Measurements from ENCODE around the gene PTPN6. TPM values are rescaled to one million over a fixed set of nuclear protein-coding genes. Genes with fewer than 3 reads are reported as not detected.

PTPN6 gene
- total RNA-seq, 4 donors from 2014 or later = 11.9 to 31.5 (median 20.8) TPM

- Histone ChIP-seq H3K9me3 (no peaks in the 10 kb centered on the region), H3K36me3 (peaks cover 0 to 52% (median 4%) of the 10 kb centered on the region in 3 donors), H3K27me3 (no peaks in the 10 kb centered on the region), H3K4me1 (no peaks in the 10 kb centered on the region), H3K27ac (no peak overlapping the region), H3K4me3 (no peak overlapping the region)
- no peak for DNase-seq (ENCODE audit: low spot score in 2 of 2)
- TF ChIP-seq EP300 (IDR thresholded peaks at IDR 0.05) = no peak
- no peak for TF ChIP-seq POLR2A (IDR thresholded peaks at IDR 0.05)
- TF ChIP-seq, protein P1, sequence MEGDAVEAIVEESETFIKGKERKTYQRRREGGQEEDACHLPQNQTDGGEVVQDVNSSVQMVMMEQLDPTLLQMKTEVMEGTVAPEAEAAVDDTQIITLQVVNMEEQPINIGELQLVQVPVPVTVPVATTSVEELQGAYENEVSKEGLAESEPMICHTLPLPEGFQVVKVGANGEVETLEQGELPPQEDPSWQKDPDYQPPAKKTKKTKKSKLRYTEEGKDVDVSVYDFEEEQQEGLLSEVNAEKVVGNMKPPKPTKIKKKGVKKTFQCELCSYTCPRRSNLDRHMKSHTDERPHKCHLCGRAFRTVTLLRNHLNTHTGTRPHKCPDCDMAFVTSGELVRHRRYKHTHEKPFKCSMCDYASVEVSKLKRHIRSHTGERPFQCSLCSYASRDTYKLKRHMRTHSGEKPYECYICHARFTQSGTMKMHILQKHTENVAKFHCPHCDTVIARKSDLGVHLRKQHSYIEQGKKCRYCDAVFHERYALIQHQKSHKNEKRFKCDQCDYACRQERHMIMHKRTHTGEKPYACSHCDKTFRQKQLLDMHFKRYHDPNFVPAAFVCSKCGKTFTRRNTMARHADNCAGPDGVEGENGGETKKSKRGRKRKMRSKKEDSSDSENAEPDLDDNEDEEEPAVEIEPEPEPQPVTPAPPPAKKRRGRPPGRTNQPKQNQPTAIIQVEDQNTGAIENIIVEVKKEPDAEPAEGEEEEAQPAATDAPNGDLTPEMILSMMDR (IDR thresholded peaks at IDR 0.05) = no peak
Observed at GRCh38 chr12:6998715-6999451, 47.7 kb downstream of the PTPN6 start.

DNA sequence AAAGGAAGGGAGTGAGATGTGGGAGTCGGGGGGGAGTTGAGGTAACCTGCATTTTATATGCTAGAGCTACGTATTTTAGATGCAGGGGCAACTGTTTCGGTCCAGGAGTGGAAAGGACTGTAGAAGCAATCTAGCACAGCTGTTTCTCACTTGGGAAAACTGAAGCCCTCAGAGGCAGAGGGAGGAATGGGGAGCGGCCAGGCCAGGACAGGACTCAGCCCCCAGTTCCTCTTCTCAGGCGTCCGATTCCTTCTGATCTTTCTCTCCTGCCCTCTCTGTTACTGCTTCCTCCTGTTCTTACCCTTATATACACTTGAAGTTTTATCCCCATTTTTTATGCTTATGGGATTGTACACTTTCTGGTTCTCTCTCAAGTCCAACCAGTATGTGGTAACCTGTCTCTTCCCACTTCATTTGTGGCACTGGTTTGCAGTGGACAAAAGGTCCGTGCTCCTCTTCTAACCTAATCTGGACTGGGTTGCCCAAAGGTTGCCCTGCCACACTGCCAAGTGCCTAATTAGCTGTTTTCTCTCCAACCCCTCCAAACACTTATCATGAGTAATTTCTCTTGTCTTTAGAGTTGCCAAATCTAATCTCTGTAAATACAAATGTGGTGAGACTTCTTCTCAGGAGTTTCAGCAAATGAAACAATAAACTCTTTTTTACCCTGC is 50.9 kb downstream of the PTPN6 start:
- no peak overlapping the region for H3K4me3 ChIP-seq
- no peak overlapping the region for H3K27ac ChIP-seq
- no peaks in the 10 kb centered on the region for H3K4me1 ChIP-seq
- H3K9me3 ChIP-seq = no peaks in the 10 kb centered on the region
- 81 to 85% methylated on average over 7 of the region's 7 CpGs for WGBS, 2 donors
- H3K27me3 ChIP-seq = no peaks in the 10 kb centered on the region
- peaks cover 0 to 41% (median 4%) of the 10 kb centered on the region in 3 donors for H3K36me3 ChIP-seq
- TF ChIP-seq POLR2A (IDR thresholded peaks at IDR 0.05) = no peak
- TF ChIP-seq, protein P1 (IDR thresholded peaks at IDR 0.05) = no peak
- no peak for TF ChIP-seq EP300 (IDR thresholded peaks at IDR 0.05)
- DNase-seq (ENCODE audit: low spot score in 2 of 2) = no peak

- Histone ChIP-seq H3K4me1 (no peaks in the 10 kb centered on the region), H3K27me3 (no peaks in the 10 kb centered on the region), H3K4me3 (no peak overlapping the region), H3K9me3 (no peaks in the 10 kb centered on the region), H3K27ac (no peak overlapping the region), H3K36me3 (peaks cover 0 to 29% (median 0%) of the 10 kb centered on the region in 3 donors)
- DNase-seq (ENCODE audit: low spot score in 2 of 2) = no peak
- WGBS, 2 donors = 92 to 94% methylated on average over 2 of the region's 2 CpGs
- TF ChIP-seq POLR2A (IDR thresholded peaks at IDR 0.05) = no peak
- no peak for TF ChIP-seq EP300 (IDR thresholded peaks at IDR 0.05)
- TF ChIP-seq, protein P1 (IDR thresholded peaks at IDR 0.05) = no peak
Observed at GRCh38 chr12:7004287-7004803, 53.2 kb downstream of the PTPN6 start.

GRCh38 chr12:7004840-7005239 is 53.7 kb downstream of the PTPN6 start:
- Histone ChIP-seq H3K36me3 (peaks cover 0 to 29% (median 0%) of the 10 kb centered on the region in 3 donors), H3K4me3 (no peak overlapping the region), H3K27ac (no peak overlapping the region), H3K9me3 (no peaks in the 10 kb centered on the region), H3K27me3 (no peaks in the 10 kb centered on the region), H3K4me1 (no peaks in the 10 kb centered on the region)
- WGBS, 2 donors = 67 to 74% methylated on average over 2 of the region's 2 CpGs
- no peak for DNase-seq (ENCODE audit: low spot score in 2 of 2)
- TF ChIP-seq POLR2A (IDR thresholded peaks at IDR 0.05) = no peak
- TF ChIP-seq, protein P1 (IDR thresholded peaks at IDR 0.05) = no peak
- TF ChIP-seq EP300 (IDR thresholded peaks at IDR 0.05) = no peak

DNA sequence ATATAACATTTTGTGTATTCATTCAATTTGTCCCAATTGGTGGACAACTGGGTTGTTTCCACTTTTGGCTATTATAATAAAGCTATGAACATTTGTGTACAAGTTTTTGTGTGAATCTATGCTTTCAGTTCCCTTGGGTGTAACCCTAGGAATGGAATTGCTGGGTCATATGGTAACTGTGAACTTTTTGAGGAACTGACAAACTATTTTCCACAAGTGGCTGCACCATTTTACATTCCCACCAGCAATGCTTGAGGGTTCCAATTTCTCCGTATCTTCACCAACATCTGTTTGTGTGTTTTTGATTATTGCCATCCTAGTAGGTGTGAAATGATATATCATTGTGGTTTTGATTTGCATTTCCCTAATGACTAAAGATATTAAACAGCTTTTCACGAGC is 54.2 kb downstream of the PTPN6 start:
- peaks cover 0 to 29% (median 0%) of the 10 kb centered on the region in 3 donors for H3K36me3 ChIP-seq
- H3K27ac ChIP-seq = no peak overlapping the region
- no peak overlapping the region for H3K4me3 ChIP-seq
- no peaks in the 10 kb centered on the region for H3K9me3 ChIP-seq
- no peaks in the 10 kb centered on the region for H3K4me1 ChIP-seq
- TF ChIP-seq POLR2A (IDR thresholded peaks at IDR 0.05) (no peak), EP300 (IDR thresholded peaks at IDR 0.05) (no peak)
- TF ChIP-seq, protein P1 (IDR thresholded peaks at IDR 0.05) = no peak
- no peaks in the 10 kb centered on the region for H3K27me3 ChIP-seq
- no peak for DNase-seq (ENCODE audit: low spot score in 2 of 2)
- 65 to 67% methylated on average over 2 of the region's 2 CpGs for whole genome bisulfite sequencing, 2 donors

All from tibial nerve (tissue), 4 donors.